Kidney (tissue), 14 donors: ENCODE results near the gene RASD1. TPM values are rescaled to one million over a fixed set of nuclear protein-coding genes. Genes with fewer than 3 reads are reported as not detected.

ENCODE experiments used
- DNase-seq, 5 donors: peaks; one replicate each; pipeline ENCODE4 v3.0.0-alpha.2; 2013 to 2020
- FAIRE-seq: peaks from 2 replicates; lab custom pipeline; 2012; peaks lifted over from hg19 to GRCh38; lab: Jason Lieb, UNC
- H3K27ac ChIP-seq, 2 donors: one replicate each; pipeline ENCODE4 v1.7.0; 2013; ENCODE audit warnings: low read depth in 2 of 2, low read length in 2 of 2, inconsistent platforms in 1 of 2
- H3K27me3 ChIP-seq: one replicate; pipeline ENCODE4 v1.7.1; 2013; ENCODE audit warnings: low read length, inconsistent platforms; ENCODE audit not compliant: control insufficient read depth, insufficient read depth
- H3K36me3 ChIP-seq, 3 donors: one replicate each; pipeline versions ENCODE4 v1.7.0 to v1.7.1; 2013; ENCODE audit warnings: low read length in 3 of 3, control low read depth in 1 of 3, inconsistent platforms in 1 of 3; ENCODE audit not compliant: insufficient read depth in 3 of 3, control insufficient read depth in 2 of 3
- H3K4me1 ChIP-seq, 3 donors: one replicate each; pipeline versions ENCODE4 v1.7.0 to v1.7.1; 2013; ENCODE audit warnings: low read length in 3 of 3, inconsistent platforms in 1 of 3, low read depth in 1 of 3; ENCODE audit not compliant: control insufficient read depth in 2 of 3, insufficient read depth in 2 of 3
- H3K4me3 ChIP-seq, 3 donors: one replicate each; pipeline versions ENCODE4 v1.7.0 to v1.8.1; 2013; ENCODE audit warnings: low read length in 3 of 3, control low read depth in 1 of 3, inconsistent platforms in 1 of 3
- H3K9ac ChIP-seq, 3 donors: one replicate each; pipeline versions ENCODE4 v1.7.0 to v1.7.1; 2013; ENCODE audit warnings: low read length in 3 of 3, control low read depth in 1 of 3, inconsistent platforms in 1 of 3
- H3K9me3 ChIP-seq, 3 donors: one replicate each; pipeline versions ENCODE4 v1.7.0 to v1.7.1; 2013; ENCODE audit warnings: low read length in 3 of 3, control low read depth in 1 of 3, inconsistent platforms in 1 of 3; ENCODE audit not compliant: control insufficient read depth in 2 of 3, insufficient read depth in 1 of 3
- intact Hi-C: fragments of 100-400 bp; cut with DNase I; formaldehyde crosslinking; loops from one replicate; pipeline ENCODE4 v1.11.1; 2022
- polyA plus RNA-seq: library from polyadenylated mRNA; stranded (reverse); fragments of 350-450 nt; fragmentation: Illumina TruSeq; extraction: RNeasy Lipid Tissue Mini Kit (QIAGEN cat#74804); gene quantifications from one replicate; pipeline ENCODE4 v1.2.3, GENCODE V29; 2014; ENCODE audit warnings: low read depth, low replicate concordance; ENCODE audit not compliant: insufficient read depth
- total RNA-seq: library from RNA; stranded (reverse); fragmentation: NEBNext Ultra II Directional; extraction: Animal tissue kit (Norgen Biotek cat#: 25700); gene quantifications from one replicate; pipeline ENCODE4 v1.2.1, GENCODE V29; 2021
- TF ChIP-seq, protein P1 (sequence below): IDR thresholded peaks from 3 replicates; pipeline ENCODE4 v1.5.1; 2012; ENCODE audit warnings: mild to moderate bottlenecking, moderate library complexity, borderline replicate concordance; ENCODE audit not compliant: insufficient read depth; ENCODE audit errors: extremely low read depth
- donor health status: control.
- donor health status: control.
- donor health status: control.
- donor health status: control.
- donor health status: control.
- donor health status: DM: yes; HTN: yes; CAD: no.
- donor health status: Normal renal cell carcinoma (clear cell type).

Gene RASD1
- total and polyA plus RNA-seq, 2 donors from 2014 or later = 103 to 147 TPM

DNA sequence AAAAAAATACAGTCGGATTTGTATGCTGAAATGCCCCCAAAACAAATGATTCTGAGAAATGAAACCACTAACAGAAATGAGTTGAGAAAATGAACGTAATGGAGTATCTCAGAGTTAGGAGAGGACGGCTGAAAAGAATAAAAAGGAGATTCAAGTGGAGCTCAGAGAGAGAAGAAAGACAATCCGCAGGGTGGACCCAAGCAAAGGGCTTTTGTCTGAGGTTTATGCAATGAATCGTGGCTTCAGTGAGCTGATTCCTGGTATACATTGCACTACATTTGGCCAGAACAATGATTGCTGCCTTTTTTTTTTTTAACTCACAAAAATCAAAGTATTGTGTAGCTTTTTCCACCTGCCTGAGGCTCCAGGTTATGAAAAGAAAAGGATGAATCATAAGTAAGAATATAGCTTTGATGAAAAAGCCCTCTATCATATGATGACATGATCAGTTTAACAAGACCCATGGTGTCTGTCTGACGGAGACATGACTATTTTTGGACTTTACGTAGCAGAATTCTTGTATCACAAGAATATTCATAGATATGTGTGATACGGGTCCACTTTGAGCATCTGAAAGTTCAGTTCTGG is 23.8 kb downstream of the RASD1 start:
- Histone ChIP-seq H3K4me1 (peaks cover 0 to 2% (median 0%) of the 10 kb centered on the region in 3 donors), H3K36me3 (no peaks in the 10 kb centered on the region), H3K4me3 (no peak overlapping the region), H3K9ac (no peak overlapping the region), H3K27me3 (no peaks in the 10 kb centered on the region), H3K9me3 (no peaks in the 10 kb centered on the region), H3K27ac (no peak overlapping the region)
- no peak for DNase-seq
- intact Hi-C loops = no loop called here
- TF ChIP-seq, protein P1, sequence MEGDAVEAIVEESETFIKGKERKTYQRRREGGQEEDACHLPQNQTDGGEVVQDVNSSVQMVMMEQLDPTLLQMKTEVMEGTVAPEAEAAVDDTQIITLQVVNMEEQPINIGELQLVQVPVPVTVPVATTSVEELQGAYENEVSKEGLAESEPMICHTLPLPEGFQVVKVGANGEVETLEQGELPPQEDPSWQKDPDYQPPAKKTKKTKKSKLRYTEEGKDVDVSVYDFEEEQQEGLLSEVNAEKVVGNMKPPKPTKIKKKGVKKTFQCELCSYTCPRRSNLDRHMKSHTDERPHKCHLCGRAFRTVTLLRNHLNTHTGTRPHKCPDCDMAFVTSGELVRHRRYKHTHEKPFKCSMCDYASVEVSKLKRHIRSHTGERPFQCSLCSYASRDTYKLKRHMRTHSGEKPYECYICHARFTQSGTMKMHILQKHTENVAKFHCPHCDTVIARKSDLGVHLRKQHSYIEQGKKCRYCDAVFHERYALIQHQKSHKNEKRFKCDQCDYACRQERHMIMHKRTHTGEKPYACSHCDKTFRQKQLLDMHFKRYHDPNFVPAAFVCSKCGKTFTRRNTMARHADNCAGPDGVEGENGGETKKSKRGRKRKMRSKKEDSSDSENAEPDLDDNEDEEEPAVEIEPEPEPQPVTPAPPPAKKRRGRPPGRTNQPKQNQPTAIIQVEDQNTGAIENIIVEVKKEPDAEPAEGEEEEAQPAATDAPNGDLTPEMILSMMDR = no peak
- FAIRE-seq = no peak

GRCh38 chr17:17469996-17470395 is 26.2 kb downstream of the RASD1 start:
- no peak for FAIRE-seq

GRCh38 chr17:17469358-17469757 is 26.8 kb downstream of the RASD1 start:
- Histone ChIP-seq H3K27ac (no peak overlapping the region), H3K9me3 (no peaks in the 10 kb centered on the region), H3K36me3 (no peaks in the 10 kb centered on the region), H3K9ac (no peak overlapping the region), H3K27me3 (no peaks in the 10 kb centered on the region), H3K4me1 (no peaks in the 10 kb centered on the region), H3K4me3 (no peak overlapping the region)
- DNase-seq (no peak), FAIRE-seq (no peak)
- TF ChIP-seq, protein P1 = no peak
- intact Hi-C loops = no loop called here

More at GRCh38 chr17:17469996-17470395, 26.2 kb downstream of the RASD1 start:
- TF ChIP-seq, protein P1 = no peak
- no peaks in the 10 kb centered on the region for H3K36me3 ChIP-seq
- H3K9ac ChIP-seq = no peak overlapping the region
- H3K27me3 ChIP-seq = no peaks in the 10 kb centered on the region
- no peaks in the 10 kb centered on the region for H3K9me3 ChIP-seq
- no peak overlapping the region for H3K27ac ChIP-seq
- no peaks in the 10 kb centered on the region for H3K4me1 ChIP-seq
- no peak for DNase-seq
- no peak overlapping the region for H3K4me3 ChIP-seq
- intact Hi-C loops = no loop called here
